Embryonic facial prominence (tissue), 1 donor: ENCODE measurements around the gene CLDN22.

Experiments used
- DNase-seq: peaks from one replicate; pipeline ENCODE4 v3.0.0-alpha.2; 2016; ENCODE audit errors: extremely low spot score

Gene CLDN22

GRCh38 chr4:183321516-183321915 is 1.4 kb upstream of the CLDN22 start:
- DNase-seq = no peak

- no peak for DNase-seq
Measured at GRCh38 chr4:183321079-183321478, 1.0 kb upstream of the CLDN22 start.

- no peak for DNase-seq
Measured at GRCh38 chr4:183318656-183319055, 1.4 kb downstream of the CLDN22 start.

- no peak for DNase-seq
Measured at GRCh38 chr4:183314806-183315205, 5.3 kb downstream of the CLDN22 start.

- no peak for DNase-seq
Measured at GRCh38 chr4:183314336-183314735, 5.7 kb downstream of the CLDN22 start.

GRCh38 chr4:183312841-183313240 is 7.2 kb downstream of the CLDN22 start:
- no peak for DNase-seq

GRCh38 chr4:183306811-183307210 is 13.3 kb downstream of the CLDN22 start:
- no peak for DNase-seq

GRCh38 chr4:183304538-183304937 is 15.5 kb downstream of the CLDN22 start:
- no peak for DNase-seq

- DNase-seq = no peak
Measured at GRCh38 chr4:183304067-183304466, 16.0 kb downstream of the CLDN22 start.

- DNase-seq = no peak
Measured at GRCh38 chr4:183303301-183303700, 16.8 kb downstream of the CLDN22 start.

GRCh38 chr4:183300655-183301054 is 19.4 kb downstream of the CLDN22 start:
- DNase-seq = no peak

GRCh38 chr4:183300070-183300469 is 20.0 kb downstream of the CLDN22 start:
- DNase-seq = no peak

GRCh38 chr4:183299464-183299863 is 20.6 kb downstream of the CLDN22 start:
- DNase-seq = no peak

- no peak for DNase-seq
Measured at GRCh38 chr4:183297675-183298074, 22.4 kb downstream of the CLDN22 start.

GRCh38 chr4:183295711-183296110 is 24.4 kb downstream of the CLDN22 start:
- DNase-seq = no peak

GRCh38 chr4:183291070-183291469 is 29.0 kb downstream of the CLDN22 start:
- no peak for DNase-seq

- DNase-seq = no peak
Measured at GRCh38 chr4:183289688-183290087, 30.4 kb downstream of the CLDN22 start.

- DNase-seq = no peak
Measured at GRCh38 chr4:183288955-183289354, 31.1 kb downstream of the CLDN22 start.

GRCh38 chr4:183287677-183288076 is 32.4 kb downstream of the CLDN22 start:
- no peak for DNase-seq

- no peak for DNase-seq
Measured at GRCh38 chr4:183287309-183287659, 32.8 kb downstream of the CLDN22 start.

- no peak for DNase-seq
Measured at GRCh38 chr4:183286590-183287308, 33.3 kb downstream of the CLDN22 start.

GRCh38 chr4:183285886-183286285 is 34.2 kb downstream of the CLDN22 start:
- DNase-seq = no peak

GRCh38 chr4:183284965-183285364 is 35.1 kb downstream of the CLDN22 start:
- no peak for DNase-seq

GRCh38 chr4:183284258-183284785 is 35.8 kb downstream of the CLDN22 start:
- DNase-seq = no peak
